HG03060 (cell line): ENCODE measurements around the gene KRT17.
"Not testable (repeated sequence)": the region's sequence is repeated elsewhere in the genome, so short reads cannot be mapped to it uniquely, and the experiment has no call there.

Experiments used
- ATAC-seq: cut with Tn5 transposase; IDR thresholded peaks from one replicate; pipeline ENCODE4 v1.9.1; 2021; ENCODE audit warnings: low read depth, moderate number of reproducible peaks; ENCODE audit not compliant: unreplicated experiment

The KRT17 gene

GRCh38 chr17:41622340-41623183, 1.8 kb downstream of the KRT17 start:
- not testable (repeated sequence) for ATAC-seq

- no peak for ATAC-seq
Measured at GRCh38 chr17:41621916-41622315, 2.5 kb downstream of the KRT17 start.

- not testable (repeated sequence) for ATAC-seq
Measured at GRCh38 chr17:41621435-41621817, 2.9 kb downstream of the KRT17 start.

- ATAC-seq, result no peak
Measured at GRCh38 chr17:41620583-41621434, 3.6 kb downstream of the KRT17 start.

GRCh38 chr17:41619927-41620582, 4.3 kb downstream of the KRT17 start:
- ATAC-seq, result not testable (repeated sequence)

GRCh38 chr17:41619036-41619926, 5.1 kb downstream of the KRT17 start:
- no peak for ATAC-seq

- ATAC-seq, result no peak
Measured at GRCh38 chr17:41618341-41619035, 5.9 kb downstream of the KRT17 start.

- ATAC-seq, result no peak
Measured at GRCh38 chr17:41617698-41618097, 6.7 kb downstream of the KRT17 start.

- no peak for ATAC-seq
Measured at GRCh38 chr17:41617136-41617535, 7.2 kb downstream of the KRT17 start.

- not testable (repeated sequence) for ATAC-seq
Measured at GRCh38 chr17:41616486-41616885, 7.9 kb downstream of the KRT17 start.

- ATAC-seq, result no peak
Measured at GRCh38 chr17:41615454-41615853, 8.9 kb downstream of the KRT17 start.

- ATAC-seq, result not testable (repeated sequence)
Measured at GRCh38 chr17:41614767-41615166, 9.6 kb downstream of the KRT17 start.

GRCh38 chr17:41614098-41614497, 10.3 kb downstream of the KRT17 start:
- ATAC-seq, result no peak

GRCh38 chr17:41613277-41614082, 10.9 kb downstream of the KRT17 start:
- ATAC-seq, result no peak

GRCh38 chr17:41612376-41613160, 11.8 kb downstream of the KRT17 start, which contains the start of gene KRT16:
KRT16 (minus strand) TSS chr17:41612767; CDS start chr17:41612688, 79 bp downstream.
- ATAC-seq, result not testable (repeated sequence)

GRCh38 chr17:41610965-41611640, 13.3 kb downstream of the KRT17 start:
- no peak for ATAC-seq

GRCh38 chr17:41610061-41610517, 14.3 kb downstream of the KRT17 start:
- not testable (repeated sequence) for ATAC-seq
